PC-9 (cell line): Measurements from ENCODE around the gene ENPEP. TPM values are rescaled to one million over a fixed set of nuclear protein-coding genes. Genes with fewer than 3 reads are reported as not detected.
A peak's percentile ranks its signal among the peaks of the same experiment; 100 is the strongest.

Source experiments
- BruUV-seq: library from RNA; stranded (reverse); fragments of 400-500 nt; replicated peaks from 2 replicates; lab custom pipeline; 2021; lab: Mats Ljungman, UMichigan
- CTCF ChIA-PET: fragments of 300-600 bp; sonication (Branson Sonifier 250); formaldehyde crosslinking; loops from one replicate; lab custom pipeline; 2022; ENCODE audit warnings: antibody characterized with exemption; lab: Charles Lee
- POLR2A ChIA-PET: fragments of 300-600 bp; sonication (Branson Sonifier 250); formaldehyde crosslinking; loops from one replicate; lab custom pipeline; 2022; ENCODE audit warnings: antibody characterized with exemption; ENCODE audit not compliant: unreplicated experiment; lab: Charles Lee
- DNase-seq, 2 experiments: peaks; one replicate each; pipeline versions ENCODE4 v3.0.0 to v3.0.0-alpha.2; 2015 to 2022; ENCODE audit warnings: mixed read lengths in 1 of 2
- H2AFZ ChIP-seq: fragments of 200-600 bp; sonication (generic); 2 replicates; pipeline ENCODE4 v1.8.1; 2017; ENCODE audit warnings: antibody characterized with exemption
- H3F3A ChIP-seq: fragments of 200-600 bp; sonication (generic); 2 replicates; pipeline ENCODE4 v1.8.1; 2017; ENCODE audit warnings: antibody characterized with exemption, mild to moderate bottlenecking, low read depth; ENCODE audit not compliant: insufficient read depth
- H3K27ac ChIP-seq: fragments of 200-600 bp; sonication (generic); 2 replicates; pipeline ENCODE4 v1.6.1; 2016; ENCODE audit warnings: mixed run types
- H3K27me3 ChIP-seq: fragments of 200-600 bp; sonication (generic); 2 replicates; pipeline ENCODE4 v1.6.1; 2016; ENCODE audit warnings: low read depth, mixed run types; ENCODE audit not compliant: insufficient read depth
- H3K36me3 ChIP-seq: fragments of 200-600 bp; sonication (generic); 2 replicates; pipeline ENCODE4 v1.6.1; 2016; ENCODE audit warnings: low read depth, mixed run types
- H3K4me1 ChIP-seq: fragments of 200-600 bp; sonication (generic); replicated peaks from 2 replicates; pipeline ENCODE4 v1.6.1; 2016; ENCODE audit warnings: mixed run types; ENCODE audit not compliant: insufficient read depth
- H3K4me2 ChIP-seq: fragments of 200-600 bp; sonication (generic); 2 replicates; pipeline ENCODE4 v1.6.1; 2017; ENCODE audit warnings: mixed run types
- H3K4me3 ChIP-seq: fragments of 200-600 bp; sonication (generic); 2 replicates; pipeline ENCODE4 v1.6.1; 2016; ENCODE audit warnings: mixed run types
- H3K79me2 ChIP-seq: fragments of 200-600 bp; sonication (generic); 2 replicates; pipeline ENCODE4 v1.6.1; 2017; ENCODE audit warnings: low read depth, mixed run types
- H3K9me2 ChIP-seq: fragments of 200-600 bp; sonication (generic); 2 replicates; pipeline ENCODE4 v1.8.1; 2017; ENCODE audit warnings: mild to moderate bottlenecking; ENCODE audit not compliant: insufficient read depth
- H3K9me3 ChIP-seq: fragments of 200-600 bp; sonication (generic); 2 replicates; pipeline ENCODE4 v1.8.1; 2016; ENCODE audit warnings: low read depth; ENCODE audit not compliant: insufficient read depth
- H4K20me1 ChIP-seq: fragments of 200-600 bp; sonication (generic); 2 replicates; pipeline ENCODE4 v1.8.1; 2017; ENCODE audit not compliant: insufficient read depth
- CTCF ChIP-seq: fragments of 200-600 bp; sonication (generic); conservative IDR thresholded peaks from 2 replicates; pipeline ENCODE4 v1.6.1; 2017; ENCODE audit warnings: mixed run types, antibody characterized with exemption, mild to moderate bottlenecking, moderate library complexity
- EZH2 ChIP-seq: fragments of 200-600 bp; sonication (generic); IDR thresholded peaks from 2 replicates; pipeline ENCODE4 v1.8.0; 2017; ENCODE audit warnings: antibody characterized with exemption, low read depth
- intact Hi-C: fragments of 100-400 bp; cut with micrococcal nuclease; formaldehyde crosslinking; loops from one replicate; pipeline ENCODE4 v1.10.0; 2022; ENCODE audit not compliant: unreplicated experiment
- total RNA-seq: library from RNA; stranded (reverse); gene quantifications from 2 replicates; pipeline ENCODE4 v1.2.3, GENCODE V29; 2021

Gene ENPEP
- total RNA-seq, 1 experiment from 2014 or later = not detected

DNA sequence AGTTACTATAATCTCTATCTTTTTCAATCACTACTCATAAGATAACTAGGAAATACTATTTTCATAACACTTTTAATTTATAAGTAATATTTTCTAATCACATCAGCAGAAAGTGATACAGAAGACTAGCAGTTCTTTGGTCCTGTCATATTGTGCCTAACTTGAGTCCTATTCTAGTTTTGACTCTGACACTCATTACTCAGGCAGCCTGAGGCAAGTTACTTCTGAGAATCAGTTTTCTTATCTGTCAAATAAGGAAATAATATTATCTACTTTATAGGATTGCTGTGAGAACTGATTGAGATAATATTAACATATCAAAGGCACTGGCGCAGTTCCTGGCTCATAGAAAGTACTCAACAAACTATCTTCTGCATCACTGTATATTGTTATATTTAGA is 129.1 kb downstream of the ENPEP start:
- Histone ChIP-seq H3K4me1 (peaks cover 21% of the 10 kb centered on the region), H3K4me2 (no peak overlapping the region), H4K20me1 (no peaks in the 10 kb centered on the region), H3K27me3 (no peaks in the 10 kb centered on the region), H3K79me2 (no peaks in the 10 kb centered on the region), H3K9me2 (no peaks in the 10 kb centered on the region), H3K27ac (no peak overlapping the region), H3K4me3 (no peak overlapping the region), H2AFZ (no peak overlapping the region), H3K36me3 (no peaks in the 10 kb centered on the region), H3K9me3 (no peaks in the 10 kb centered on the region), H3F3A (peaks cover 11% of the 10 kb centered on the region; the same call in 1 of the 2 replicates)
- no TSS peak for BruUV-seq
- TF ChIP-seq EZH2 = no peak
- no peak for TF ChIP-seq CTCF
- ChIA-PET CTCF (no interaction called here), POLR2A (no interaction called here)
- DNase-seq = no peak
- intact Hi-C loops = no loop called here

- ChIA-PET CTCF (interaction anchor here (0.6 kb wide), 1 partner anchor 19 kb away, joined by 3 read pairs; no protein-coding TSS in a partner anchor), POLR2A (no interaction called here)
- peak overlapping the region; percentile 66 for H3K4me2 ChIP-seq
- intact Hi-C loops = no loop called here
- H3K4me1 ChIP-seq = peaks cover 21% of the 10 kb centered on the region
- H3K27ac ChIP-seq = no peak overlapping the region
- no peaks in the 10 kb centered on the region for H3K79me2 ChIP-seq
- no peaks in the 10 kb centered on the region for H4K20me1 ChIP-seq
- DNase-seq = peak; percentile 53 to 61
- TF ChIP-seq EZH2 (no peak), CTCF (no peak)
- H3K9me3 ChIP-seq = no peaks in the 10 kb centered on the region
- H3K4me3 ChIP-seq = 0 out of 2 replicates have a peak overlapping the region, but pooled peaks have one; percentile 36
- BruUV-seq = no TSS peak
- H2AFZ ChIP-seq = no peak overlapping the region
- no peaks in the 10 kb centered on the region for H3K9me2 ChIP-seq
- peaks cover 11% of the 10 kb centered on the region; the same call in 1 of the 2 replicates for H3F3A ChIP-seq
- no peaks in the 10 kb centered on the region for H3K27me3 ChIP-seq
- H3K36me3 ChIP-seq = no peaks in the 10 kb centered on the region
Measured at GRCh38 chr4:110609044-110609750, 133.2 kb downstream of the ENPEP start.

- no peaks in the 10 kb centered on the region for H4K20me1 ChIP-seq
- no peaks in the 10 kb centered on the region for H3K27me3 ChIP-seq
- H3K4me1 ChIP-seq = peaks cover 21% of the 10 kb centered on the region
- H3K9me2 ChIP-seq = no peaks in the 10 kb centered on the region
- no peaks in the 10 kb centered on the region for H3K36me3 ChIP-seq
- peaks cover 11% of the 10 kb centered on the region; the same call in 1 of the 2 replicates for H3F3A ChIP-seq
- intact Hi-C loops = no loop called here
- H3K4me3 ChIP-seq = no peak overlapping the region
- H2AFZ ChIP-seq = no peak overlapping the region
- H3K79me2 ChIP-seq = no peaks in the 10 kb centered on the region
- no peak for DNase-seq
- BruUV-seq = no TSS peak
- no peak overlapping the region for H3K4me2 ChIP-seq
- CTCF ChIA-PET = no interaction called here
- TF ChIP-seq CTCF (no peak), EZH2 (no peak)
- H3K9me3 ChIP-seq = no peaks in the 10 kb centered on the region
- POLR2A ChIA-PET = interaction anchor here (0.6 kb wide), 1 partner anchor 1072 kb away, joined by 3 read pairs; no protein-coding TSS in a partner anchor
- H3K27ac ChIP-seq = no peak overlapping the region
Measured at GRCh38 chr4:110610620-110610939, 134.6 kb downstream of the ENPEP start.
